GM19193 (cell line): ENCODE data around the gene SIM1.

ENCODE experiments used
- POLR2A ChIP-seq: IDR thresholded peaks from 4 replicates; pipeline ENCODE4 v1.6.1; 2011; ENCODE audit not compliant: insufficient read depth, insufficient read length; ENCODE audit errors: extremely low read depth

Gene SIM1

GRCh38 chr6:100376103-100376502, 88.6 kb downstream of the SIM1 start:
- no peak for TF ChIP-seq POLR2A

DNA sequence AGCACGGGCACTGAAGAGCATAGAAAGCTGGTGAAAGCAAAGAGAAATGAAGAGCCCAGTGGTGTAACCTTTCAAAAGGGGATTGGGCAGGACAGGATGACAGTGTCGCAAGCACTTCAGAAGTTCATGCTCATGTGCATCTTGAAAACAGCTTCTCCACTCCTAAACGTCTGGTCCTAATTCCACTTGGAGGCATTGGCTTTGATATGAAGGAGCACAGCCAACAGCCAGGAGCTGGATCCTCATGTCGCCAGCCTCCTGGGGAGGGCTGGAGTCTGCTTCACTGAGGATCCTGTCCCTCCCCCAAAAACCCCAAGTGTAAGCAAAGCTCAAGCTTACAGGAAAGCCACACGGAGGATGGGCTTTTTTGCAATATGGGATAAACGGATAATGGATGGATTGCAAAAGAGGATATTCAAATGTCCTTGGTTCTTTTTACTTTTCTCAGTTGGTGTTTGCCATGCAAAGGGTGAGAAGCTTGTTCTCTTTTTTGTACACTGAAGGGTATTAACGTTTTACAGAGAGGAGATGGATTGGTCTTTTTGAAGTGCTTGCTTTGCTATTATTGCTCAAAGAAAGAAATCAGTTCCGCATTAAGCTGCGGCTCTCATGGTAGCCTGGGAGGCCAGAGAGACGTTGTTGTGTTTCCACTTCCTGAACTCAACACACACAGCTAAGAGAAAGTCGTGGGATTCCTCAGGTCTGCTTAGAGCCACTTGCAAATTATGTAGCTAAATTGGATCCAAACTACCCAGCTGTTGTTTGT, 92.2 kb downstream of the SIM1 start:
- no peak for TF ChIP-seq POLR2A

GRCh38 chr6:100371591-100371990, 93.1 kb downstream of the SIM1 start:
- no peak for TF ChIP-seq POLR2A

DNA sequence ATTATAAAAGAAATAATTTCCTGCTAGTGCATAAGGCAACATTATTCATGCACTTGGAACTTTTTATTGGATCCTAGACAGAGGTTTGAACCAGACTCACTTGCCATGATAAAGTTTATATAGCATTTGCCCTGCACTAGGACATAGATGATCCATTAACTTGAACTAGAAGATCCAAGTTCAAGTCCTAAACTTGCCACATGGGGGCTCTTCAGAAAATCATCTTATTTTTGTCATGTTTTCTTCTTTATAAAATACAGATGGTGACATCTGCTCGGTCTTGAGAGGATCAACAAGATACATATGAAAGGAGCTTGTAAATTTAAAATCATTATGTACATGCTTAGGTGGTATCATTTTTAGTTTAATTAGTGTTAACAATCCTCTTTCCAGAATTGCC, 94.5 kb downstream of the SIM1 start:
- TF ChIP-seq POLR2A: no peak

- no peak for TF ChIP-seq POLR2A
Observed at GRCh38 chr6:100366419-100366818, 98.3 kb downstream of the SIM1 start.

DNA sequence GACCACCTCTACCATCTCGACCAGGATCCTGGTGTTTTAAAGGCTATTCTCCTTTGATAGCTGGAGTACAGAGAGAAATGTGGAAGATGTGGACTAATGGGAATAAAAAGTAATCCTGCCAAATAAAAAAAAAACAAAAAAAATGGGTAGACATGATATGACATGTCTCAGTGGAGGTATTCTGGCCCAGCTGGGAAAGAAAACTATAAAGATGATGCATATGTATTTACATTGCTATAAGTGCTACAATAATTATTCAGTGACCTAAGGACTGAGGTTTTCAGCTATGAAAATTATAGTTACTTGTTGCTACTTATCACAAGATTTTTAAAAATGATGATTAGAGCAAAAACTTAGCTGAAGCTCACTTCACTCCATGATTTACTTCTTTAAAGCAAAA, 101.1 kb downstream of the SIM1 start:
- no peak for TF ChIP-seq POLR2A

DNA sequence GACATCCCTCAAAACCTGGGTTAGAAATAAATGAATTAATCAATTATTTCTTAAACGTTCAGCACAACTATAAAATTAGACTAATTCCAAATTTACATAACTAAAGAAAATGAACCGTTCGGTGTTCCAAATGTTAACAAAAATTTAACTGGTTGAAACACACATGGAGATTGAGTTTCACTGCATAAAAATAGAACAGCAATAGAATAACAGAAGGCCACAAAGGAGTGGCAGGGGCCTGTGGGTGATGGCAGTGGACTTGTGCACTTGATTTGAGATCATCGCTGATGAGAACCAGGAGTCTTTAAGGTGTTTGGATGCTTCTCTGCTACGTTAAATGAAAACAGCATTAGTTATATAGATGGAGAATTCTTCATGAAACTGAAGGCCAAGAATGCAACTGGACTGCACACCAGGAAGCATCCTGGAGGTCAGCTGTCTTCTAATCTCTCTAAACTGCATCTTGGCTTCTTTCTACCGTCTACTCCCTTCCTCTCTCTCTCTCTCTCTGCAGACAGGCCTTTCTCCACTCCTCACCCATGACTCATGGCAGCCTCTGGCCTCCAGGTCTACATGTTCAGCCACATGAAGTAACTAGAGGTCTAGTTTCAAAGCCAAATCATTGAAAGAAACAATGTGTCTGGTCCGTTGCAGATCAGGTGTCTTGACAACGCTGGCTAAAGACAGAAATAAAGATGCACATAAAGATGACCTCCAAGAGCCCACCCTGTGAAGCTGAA, 111.3 kb downstream of the SIM1 start:
- no peak for TF ChIP-seq POLR2A

GRCh38 chr6:100350139-100350538, 114.6 kb downstream of the SIM1 start:
- TF ChIP-seq POLR2A: no peak

DNA sequence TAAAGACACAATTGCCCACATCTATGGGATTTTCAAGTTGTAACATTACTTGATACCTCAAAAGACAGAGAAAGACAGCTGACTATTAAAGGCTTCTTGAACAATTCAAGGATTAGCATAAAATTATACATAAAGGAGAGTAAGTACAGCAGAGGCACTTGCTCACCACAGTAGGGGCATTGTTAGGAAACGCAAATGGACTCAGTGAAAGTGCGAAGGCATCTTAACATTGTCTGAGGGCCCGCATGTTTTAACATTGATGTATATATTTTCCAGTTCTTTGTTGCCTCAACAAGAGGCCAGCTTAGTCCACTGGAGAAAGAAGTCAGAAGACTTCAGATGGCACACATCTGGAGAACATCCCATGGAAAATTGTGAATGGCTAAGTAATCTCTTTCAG, 115.4 kb downstream of the SIM1 start:
- TF ChIP-seq POLR2A: no peak

- TF ChIP-seq POLR2A: no peak
Observed at GRCh38 chr6:100347901-100348550, 116.7 kb downstream of the SIM1 start.

GRCh38 chr6:100346828-100347227, 117.9 kb downstream of the SIM1 start:
- TF ChIP-seq POLR2A: no peak

GRCh38 chr6:100346203-100346602, 118.5 kb downstream of the SIM1 start:
- TF ChIP-seq POLR2A: no peak

- no peak for TF ChIP-seq POLR2A
Observed at GRCh38 chr6:100344761-100345160, 120.0 kb downstream of the SIM1 start.

DNA sequence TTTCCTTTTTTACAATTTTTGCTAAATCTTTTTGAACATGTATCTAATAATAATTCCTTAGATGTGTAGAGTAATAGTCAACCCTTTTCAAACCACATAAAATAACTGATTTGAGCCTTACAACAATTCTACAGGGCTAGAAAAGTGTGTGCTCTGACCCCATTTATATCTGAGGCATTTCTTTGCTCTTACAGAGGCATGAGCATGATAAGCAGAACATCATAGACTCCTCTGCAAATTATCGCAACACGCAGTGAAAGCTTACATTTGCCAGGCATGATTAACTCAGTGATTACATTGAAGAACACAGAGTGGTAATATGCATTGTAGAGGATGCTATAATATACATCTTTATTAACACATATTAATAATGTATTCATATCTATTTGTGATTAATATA, 120.4 kb downstream of the SIM1 start:
- no peak for TF ChIP-seq POLR2A

GRCh38 chr6:100343316-100344077, 121.2 kb downstream of the SIM1 start:
- no peak for TF ChIP-seq POLR2A
